ENCODE results near the gene SNIP1.

DNA sequence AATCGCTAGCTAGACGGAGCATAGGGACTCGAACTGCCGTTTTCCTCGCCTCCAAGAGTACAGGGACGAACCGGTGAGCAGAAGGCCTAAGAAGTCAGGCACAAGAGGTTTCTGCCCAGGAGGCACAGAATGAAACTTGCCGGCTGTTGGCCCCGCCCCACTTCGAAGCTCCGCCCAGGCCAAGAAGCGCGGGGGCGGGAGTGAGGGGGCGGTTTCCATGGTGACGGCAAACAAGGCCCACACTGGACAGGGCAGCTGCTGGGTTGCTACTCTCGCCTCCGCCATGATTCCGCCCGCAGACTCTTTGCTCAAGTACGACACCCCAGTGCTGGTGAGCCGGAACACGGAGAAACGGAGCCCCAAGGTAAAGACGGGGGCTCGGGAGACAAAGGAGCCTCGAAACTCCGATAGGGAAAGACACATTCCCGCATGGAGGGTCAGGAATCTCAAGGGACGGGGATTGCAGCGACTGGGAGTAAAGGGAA is 2.7 kb upstream of the SNIP1 start, which contains the start of gene DNALI1:
- TF ChIP-seq, protein P1, sequence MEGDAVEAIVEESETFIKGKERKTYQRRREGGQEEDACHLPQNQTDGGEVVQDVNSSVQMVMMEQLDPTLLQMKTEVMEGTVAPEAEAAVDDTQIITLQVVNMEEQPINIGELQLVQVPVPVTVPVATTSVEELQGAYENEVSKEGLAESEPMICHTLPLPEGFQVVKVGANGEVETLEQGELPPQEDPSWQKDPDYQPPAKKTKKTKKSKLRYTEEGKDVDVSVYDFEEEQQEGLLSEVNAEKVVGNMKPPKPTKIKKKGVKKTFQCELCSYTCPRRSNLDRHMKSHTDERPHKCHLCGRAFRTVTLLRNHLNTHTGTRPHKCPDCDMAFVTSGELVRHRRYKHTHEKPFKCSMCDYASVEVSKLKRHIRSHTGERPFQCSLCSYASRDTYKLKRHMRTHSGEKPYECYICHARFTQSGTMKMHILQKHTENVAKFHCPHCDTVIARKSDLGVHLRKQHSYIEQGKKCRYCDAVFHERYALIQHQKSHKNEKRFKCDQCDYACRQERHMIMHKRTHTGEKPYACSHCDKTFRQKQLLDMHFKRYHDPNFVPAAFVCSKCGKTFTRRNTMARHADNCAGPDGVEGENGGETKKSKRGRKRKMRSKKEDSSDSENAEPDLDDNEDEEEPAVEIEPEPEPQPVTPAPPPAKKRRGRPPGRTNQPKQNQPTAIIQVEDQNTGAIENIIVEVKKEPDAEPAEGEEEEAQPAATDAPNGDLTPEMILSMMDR (IDR thresholded peaks at IDR 0.05; ENCODE audit: poor library complexity): no peak
- TF ChIP-seq EZH2 (IDR thresholded peaks at IDR 0.05; ENCODE audit: borderline replicate concordance) (no peak), EZH2phosphoT487 (IDR thresholded peaks at IDR 0.05; ENCODE audit: low read depth, severe bottlenecking, unreplicated experiment) (no peak)

Data from hepatocyte (in vitro differentiated cells).